OCI-LY7 (cell line): ENCODE measurements around the gene LUC7L2.

Source experiments
- CTCF ChIP-seq: fragments of 200-600 bp; sonication (generic); conservative IDR thresholded peaks from 2 replicates; pipeline ENCODE4 v1.5.1; 2014; ENCODE audit warnings: mild to moderate bottlenecking, antibody characterized with exemption, low read length, moderate library complexity, mixed read lengths
- EZH2phosphoT487 ChIP-seq: fragments of 200-600 bp; sonication (generic); IDR thresholded peaks from 2 replicates; pipeline ENCODE4 v1.6.1; 2018; ENCODE audit warnings: low read depth, borderline replicate concordance, mild to moderate bottlenecking, mixed run types, antibody characterized with exemption, low read length, moderate library complexity, mixed read lengths

GRCh38 chr7:139361523-139361922, 1.8 kb downstream of the LUC7L2 start:
- TF ChIP-seq CTCF (no peak), EZH2phosphoT487 (no peak)
